Measurements from ENCODE around the gene CARF. TPM values are rescaled to one million over a fixed set of nuclear protein-coding genes. Genes with fewer than 3 reads are reported as not detected.

Gene CARF
- total RNA-seq, 1 experiment from 2014 or later = 4.2 TPM

- no peak overlapping the region for H3K4ac ChIP-seq (ENCODE audit: low read depth, low read length)
- no peaks in the 10 kb centered on the region for H3K27me3 ChIP-seq (ENCODE audit: insufficient read depth, low read length)
- no peak overlapping the region for H2BK120ac ChIP-seq (ENCODE audit: low read depth, low read length, poor library complexity, severe bottlenecking)
- TF ChIP-seq CTCF (conservative IDR thresholded peaks at IDR 0.05) = no peak
- no peaks in the 10 kb centered on the region for H4K20me1 ChIP-seq (ENCODE audit: control insufficient read depth, insufficient read depth, insufficient read length)
- H3K27me3 Mint-ChIP-seq (ENCODE audit: low read depth) = no peaks in the 10 kb centered on the region
- peaks cover 34 to 35% of the 10 kb centered on the region in 2 experiments for H3K9me3 Mint-ChIP-seq
- H4K91ac ChIP-seq (ENCODE audit: insufficient read length, low read depth, low read length) = no peak overlapping the region
- no peak overlapping the region for H3K23ac ChIP-seq (ENCODE audit: insufficient read length, low read depth, low read length)
- H3K27ac ChIP-seq (ENCODE audit: insufficient read length, low read depth, low read length) = no peak overlapping the region
- no peak overlapping the region for H3K4me2 ChIP-seq (ENCODE audit: insufficient read depth, insufficient read length, low read length)
- peaks cover 23 to 43% (median 41%) of the 10 kb centered on the region in 3 experiments; a peak in 6 of 7 replicates for H3K36me3 Mint-ChIP-seq (ENCODE audit: insufficient read depth in 1 of 3, low read depth in 3 of 3)
- no peak overlapping the region for H3K18ac ChIP-seq (ENCODE audit: insufficient read length, low read depth, low read length)
- no peaks in the 10 kb centered on the region for H3K9me3 ChIP-seq (ENCODE audit: control insufficient read depth, low read depth, low read length)
- no peak overlapping the region for H2BK15ac ChIP-seq (ENCODE audit: low read depth, low read length)
- H3K56ac ChIP-seq (ENCODE audit: insufficient read length, low read depth, low read length) = no peak overlapping the region
- H2BK12ac ChIP-seq (ENCODE audit: insufficient read length, low read depth, low read length) = no peak overlapping the region
- H3K27ac Mint-ChIP-seq = no peak overlapping the region
- H3K79me2 ChIP-seq (ENCODE audit: insufficient read depth, low read length) = no peaks in the 10 kb centered on the region
- no peaks in the 10 kb centered on the region for H3K23me2 ChIP-seq (ENCODE audit: insufficient read length, low read depth, low read length, poor library complexity, severe bottlenecking)
- no peak overlapping the region for H3T11ph ChIP-seq (ENCODE audit: low read length)
- H3K9ac ChIP-seq (ENCODE audit: extremely low read depth, insufficient read length, low read length) = no peak overlapping the region
- H2AK5ac ChIP-seq (ENCODE audit: insufficient read length, low read length) = no peak overlapping the region
- no peak overlapping the region for H3K14ac ChIP-seq (ENCODE audit: insufficient read depth, low read length)
- DNase-seq = no peak
- H3K4me1 Mint-ChIP-seq = peaks cover 4 to 5% of the 10 kb centered on the region in 2 experiments; a peak in 3 of 4 replicates
- H2BK20ac ChIP-seq (ENCODE audit: low read depth, low read length, poor library complexity, severe bottlenecking) = no peak overlapping the region
- H3K79me1 ChIP-seq (ENCODE audit: insufficient read depth, low read depth, low read length, poor library complexity, severe bottlenecking) = no peaks in the 10 kb centered on the region
- H4K5ac ChIP-seq (ENCODE audit: insufficient read length, low read depth, low read length) = no peak overlapping the region
- H3K4me3 Mint-ChIP-seq = no peak overlapping the region
- H4K8ac ChIP-seq (replicated peaks; ENCODE audit: insufficient read length, low read depth, low read length) = no peak overlapping the region
- H2BK5ac ChIP-seq (ENCODE audit: insufficient read length, low read length) = no peak overlapping the region
- H2AFZ ChIP-seq (ENCODE audit: low read length) = no peak overlapping the region
- H3K4me1 ChIP-seq (ENCODE audit: insufficient read depth, low read length) = no peaks in the 10 kb centered on the region
- no CpG with 5 or more reads among the region's 3 CpGs for WGBS (ENCODE audit: extremely low coverage, insufficient read length, low lambda C conversion rate)
Observed at GRCh38 chr2:202944816-202945215, 32.7 kb downstream of the CARF start.
